HK-2 (cell line): ENCODE results near the gene NRARP.
A peak's percentile ranks its signal among the peaks of the same experiment; 100 is the strongest.

Experiments used
- DNase-seq: peaks from one replicate; pipeline ENCODE4 v3.0.0-alpha.2; 2018; ENCODE audit not compliant: unreplicated experiment

Gene NRARP

GRCh38 chr9:137298401-137299202 lies 3.5 kb downstream of the NRARP start:
- no peak for DNase-seq

- DNase-seq, result no peak
Observed at GRCh38 chr9:137297966-137298365, 4.1 kb downstream of the NRARP start.

GRCh38 chr9:137296670-137297664 lies 5.1 kb downstream of the NRARP start:
- DNase-seq, result no peak

- DNase-seq, result no peak
Observed at GRCh38 chr9:137295849-137296669, 6.0 kb downstream of the NRARP start.

GRCh38 chr9:137295238-137295811 lies 6.7 kb downstream of the NRARP start:
- DNase-seq, result no peak

DNA sequence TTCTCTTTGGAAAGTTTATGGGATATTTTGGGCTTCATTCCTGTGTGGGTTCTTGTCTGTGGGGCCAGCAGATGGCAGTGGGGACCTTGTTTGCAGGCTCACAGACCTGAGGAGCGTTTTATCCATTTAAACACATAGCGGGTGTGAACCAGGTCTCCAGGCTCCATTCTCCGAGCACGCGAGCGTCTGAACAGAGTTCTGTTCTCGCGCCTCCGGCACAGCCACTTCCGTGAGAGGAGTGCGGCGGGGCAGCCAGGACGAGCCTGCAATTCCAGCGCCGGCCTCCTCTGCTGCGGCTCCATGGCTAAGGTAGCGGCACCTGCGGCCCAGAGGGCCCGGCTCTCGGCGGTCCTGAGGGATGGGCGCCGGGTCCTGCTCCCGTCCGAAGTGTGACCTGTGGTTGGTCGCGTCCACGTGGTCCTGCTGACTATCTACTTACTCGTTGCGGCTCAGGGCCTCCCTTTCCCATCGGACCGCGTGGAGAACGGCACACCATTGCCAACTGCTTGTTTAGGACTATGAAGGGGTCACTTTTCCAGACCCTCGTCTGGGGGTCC lies 7.3 kb downstream of the NRARP start:
- DNase-seq, result no peak

DNA sequence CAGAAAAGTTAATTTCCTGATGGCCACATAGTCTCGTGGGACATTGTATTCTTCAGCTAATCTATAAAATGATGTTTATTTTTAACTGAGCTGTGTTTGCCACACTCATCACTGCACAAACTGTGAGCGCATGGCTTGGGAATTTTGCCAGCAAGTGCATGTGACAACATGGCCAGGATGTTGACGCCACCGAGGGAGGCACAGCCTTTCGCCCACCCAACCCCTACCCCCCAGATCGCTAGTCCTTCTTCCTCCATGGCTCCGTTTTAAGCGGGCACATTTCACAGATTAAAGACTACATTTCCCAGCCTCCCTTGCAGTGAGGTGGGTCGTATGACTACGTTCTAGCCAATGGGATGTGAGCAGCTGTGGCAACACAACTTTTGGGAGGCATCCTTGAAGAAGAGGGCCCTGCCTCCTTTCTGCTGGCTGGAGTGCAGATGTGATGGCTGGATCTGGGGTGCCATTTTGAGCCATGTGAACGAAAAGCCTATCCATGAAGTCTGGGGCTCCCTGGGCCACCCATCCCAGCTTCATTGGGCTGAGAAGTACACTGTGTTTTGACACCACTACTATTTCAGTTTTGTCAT lies 7.9 kb downstream of the NRARP start:
- no peak for DNase-seq

GRCh38 chr9:137293482-137294090 lies 8.5 kb downstream of the NRARP start:
- no peak for DNase-seq

DNA sequence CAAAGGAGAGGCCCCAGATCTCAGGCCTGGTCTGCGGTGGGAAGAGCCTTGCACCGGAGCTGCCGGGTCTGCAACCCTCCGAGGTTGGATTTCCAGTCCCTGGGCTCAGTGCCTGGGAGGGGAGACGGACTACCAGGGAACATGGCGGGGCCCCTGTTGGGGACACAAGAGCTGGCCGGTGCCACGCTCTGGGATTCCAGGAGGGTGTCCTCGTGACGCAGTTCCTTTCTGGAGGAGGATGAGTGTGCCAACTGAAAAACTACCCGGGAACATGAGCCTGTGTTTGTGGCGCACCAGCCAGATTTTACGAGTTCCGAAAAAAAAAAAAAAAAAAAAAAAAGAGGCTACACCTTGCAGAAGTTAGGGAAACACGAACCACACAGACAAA lies 9.0 kb downstream of the NRARP start:
- no peak for DNase-seq

- peak; percentile 49 for DNase-seq
Observed at GRCh38 chr9:137286975-137287383, 15.1 kb downstream of the NRARP start.

- no peak for DNase-seq
Observed at GRCh38 chr9:137281345-137282116, 20.5 kb downstream of the NRARP start.

- no peak for DNase-seq
Observed at GRCh38 chr9:137280474-137281344, 21.4 kb downstream of the NRARP start.

DNA sequence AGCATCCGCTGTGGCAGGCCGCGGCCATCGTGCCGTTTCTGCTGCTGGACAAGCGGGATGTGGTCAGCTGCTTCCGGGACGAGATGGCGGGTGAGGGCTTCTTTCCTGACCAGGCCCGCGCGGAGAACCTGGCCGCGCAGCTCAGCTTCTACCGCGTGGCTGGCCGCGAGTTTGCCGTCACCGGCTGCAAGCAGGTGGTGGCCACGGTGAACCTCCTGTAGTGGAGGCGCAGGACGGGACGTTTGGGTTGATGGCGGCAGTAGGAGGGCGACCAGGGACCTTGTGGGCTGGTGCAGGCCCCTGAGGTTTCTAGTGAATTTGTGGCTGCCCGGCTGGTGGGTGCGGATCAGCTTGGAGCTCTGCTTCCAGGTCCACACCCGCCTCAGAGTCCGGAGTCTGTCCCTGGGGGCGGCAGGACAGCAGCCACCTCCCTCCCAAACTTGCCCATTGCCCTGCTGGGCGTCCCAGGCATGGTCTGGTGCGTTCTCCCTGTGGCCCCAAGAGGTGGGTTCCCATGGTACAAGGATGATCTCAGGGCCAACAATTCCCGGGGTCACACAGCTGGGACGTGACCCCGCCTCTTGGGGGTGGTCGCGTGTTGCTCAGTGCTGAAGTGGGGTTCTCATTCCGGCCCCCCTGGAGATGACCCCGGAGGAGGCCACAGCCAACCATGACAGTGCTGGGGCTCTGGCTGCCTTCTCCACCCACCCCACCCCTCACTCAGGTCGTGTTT lies 22.2 kb downstream of the NRARP start:
- DNase-seq, result no peak

DNA sequence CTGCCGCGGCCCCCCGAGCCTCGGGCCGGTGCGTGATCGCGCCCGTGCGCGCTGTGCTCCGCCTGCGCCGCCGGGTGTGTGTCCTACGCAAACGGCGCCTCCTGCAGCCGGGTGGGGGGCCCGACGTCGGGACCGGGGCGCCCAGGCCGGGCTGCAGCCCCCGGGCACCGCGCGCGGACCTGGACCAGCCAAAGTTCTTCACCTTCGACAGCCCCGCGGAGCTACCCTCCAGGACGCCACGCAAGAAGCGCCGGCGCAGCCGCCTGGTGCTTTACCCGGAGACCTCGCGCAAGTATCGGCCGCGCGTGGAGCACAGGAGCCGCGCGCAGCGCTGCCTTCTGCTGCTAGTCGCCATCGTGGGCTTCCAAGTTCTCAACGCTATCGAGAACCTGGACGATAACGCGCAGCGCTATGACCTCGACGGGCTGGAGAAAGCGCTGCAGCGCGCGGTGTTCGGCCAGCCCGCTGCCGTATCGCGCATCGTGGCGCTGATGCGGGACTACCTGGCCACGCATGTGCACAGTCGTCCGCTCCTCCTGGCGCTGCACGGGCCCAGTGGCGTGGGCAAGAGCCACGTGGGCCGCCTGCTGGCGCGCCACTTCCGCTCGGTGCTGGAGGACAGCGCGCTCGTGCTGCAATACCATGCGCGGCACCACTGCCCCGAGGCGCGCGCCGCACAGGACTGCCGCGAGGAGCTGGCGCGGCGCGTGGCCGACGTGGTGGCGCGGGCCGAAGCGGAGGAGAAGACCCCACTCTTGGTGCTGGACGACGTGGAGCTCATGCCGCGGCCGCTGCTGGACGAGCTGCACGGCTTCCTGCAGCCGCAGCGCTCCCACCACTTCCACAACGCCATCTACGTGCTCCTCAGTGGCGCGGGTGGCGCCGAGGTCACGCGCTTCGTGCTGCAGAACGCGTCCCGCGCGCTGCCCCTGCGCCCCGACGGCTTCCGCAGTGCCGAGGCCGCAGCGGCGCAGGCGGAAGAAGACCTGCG lies 23.1 kb downstream of the NRARP start:
- DNase-seq, result no peak

DNA sequence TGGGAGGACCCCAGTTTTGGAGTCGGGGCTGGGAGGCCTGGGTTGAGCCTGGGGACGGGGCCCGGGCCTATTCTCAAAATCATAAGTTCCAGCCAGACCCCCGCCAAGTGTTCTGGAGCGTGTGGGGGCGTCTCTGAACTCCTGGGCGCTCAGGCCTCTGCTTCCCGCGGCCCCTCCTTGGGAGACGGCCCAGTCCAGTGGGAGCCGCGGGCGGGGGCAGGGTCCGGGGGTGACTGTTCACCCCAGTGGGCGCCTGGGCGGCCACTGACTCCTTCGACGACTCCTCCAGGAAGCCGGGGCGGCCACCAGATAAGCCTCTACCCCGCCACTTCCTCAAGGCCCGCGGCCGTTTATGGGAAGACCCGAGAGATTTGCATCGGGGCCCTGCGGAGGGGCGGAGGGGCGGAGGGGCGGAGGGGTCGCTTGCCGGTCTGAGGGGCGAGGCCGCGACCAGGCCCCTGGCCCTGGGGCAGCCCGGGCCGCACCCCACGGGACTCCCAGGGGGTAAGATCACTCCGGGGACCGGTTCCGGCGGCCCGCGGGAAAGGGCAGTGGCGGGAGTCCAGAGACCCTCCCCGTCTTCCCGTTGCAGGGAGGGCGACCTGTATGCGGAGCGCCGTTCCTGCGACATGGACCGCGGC lies 23.9 kb downstream of the NRARP start:
- peak; percentile 46 for DNase-seq
